Lung (tissue), 12 donors: ENCODE data around the gene DAGLB. TPM values are rescaled to one million over a fixed set of nuclear protein-coding genes. Genes with fewer than 3 reads are reported as not detected.

ENCODE experiments used
- ATAC-seq: fragments of 200-7000 bp; cut with Tn5 transposase; one replicate; pipeline ENCODE4 v1.9.1; 2020; ENCODE audit warnings: moderate number of reproducible peaks; ENCODE audit not compliant: insufficient read depth, low FRiP score
- DNase-seq, 3 donors: peaks; one replicate each; pipeline ENCODE4 v3.0.0-alpha.2; 2013 to 2017
- H3K27ac ChIP-seq, 2 donors: one replicate each; pipeline ENCODE4 v1.5.1; 2013; ENCODE audit warnings: mild to moderate bottlenecking in 2 of 2, moderate library complexity in 2 of 2, control low read depth in 1 of 2, inconsistent platforms in 1 of 2, low read depth in 1 of 2, low read length in 1 of 2
- H3K27me3 ChIP-seq, 3 donors: one replicate each; pipeline ENCODE4 v1.5.1; 2013; ENCODE audit warnings: low read length in 2 of 3; ENCODE audit not compliant: control insufficient read depth in 3 of 3, insufficient read depth in 3 of 3
- H3K36me3 ChIP-seq, 4 donors: one replicate each; pipeline ENCODE4 v1.5.1; 2013; ENCODE audit warnings: low read length in 4 of 4, mild to moderate bottlenecking in 1 of 4, moderate library complexity in 1 of 4; ENCODE audit not compliant: control insufficient read depth in 4 of 4, insufficient read depth in 4 of 4
- H3K4me1 ChIP-seq, 5 donors: one replicate each; pipeline ENCODE4 v1.5.1; 2013; ENCODE audit warnings: low read length in 5 of 5, mild to moderate bottlenecking in 2 of 5, moderate library complexity in 1 of 5; ENCODE audit not compliant: control insufficient read depth in 5 of 5, insufficient read depth in 5 of 5
- H3K4me3 ChIP-seq: one replicate; pipeline ENCODE4 v1.5.1; 2013; ENCODE audit warnings: mild to moderate bottlenecking, control low read depth, moderate library complexity
- H3K9ac ChIP-seq, 2 donors: one replicate each; pipeline ENCODE4 v1.5.1; 2013; ENCODE audit warnings: low read length in 2 of 2, control low read depth in 1 of 2; ENCODE audit not compliant: insufficient read depth in 1 of 2
- H3K9me3 ChIP-seq, 4 donors: one replicate each; pipeline ENCODE4 v1.5.1; 2013; ENCODE audit warnings: low read length in 3 of 4, mild to moderate bottlenecking in 1 of 4, moderate library complexity in 1 of 4; ENCODE audit not compliant: control insufficient read depth in 4 of 4, insufficient read depth in 3 of 4
- CTCF ChIP-seq: IDR thresholded peaks from 2 replicates; pipeline ENCODE4 v1.5.1; 2012; ENCODE audit warnings: mild to moderate bottlenecking; ENCODE audit errors: control extremely low read depth, extremely low read depth
- WGBS, 2 donors: extraction: QIAGEN DNeasy Blood & Tissue Kit; methylation state at CpG; one replicate each; pipeline ENCODE4 v1.1.7; 2013; 5-methylcytosine and 5-hydroxymethylcytosine counted together
- polyA plus RNA-seq, 2 donors: library from polyadenylated mRNA; stranded (reverse); fragments of 200-250 nt; gene quantifications; one replicate each; pipeline ENCODE4 v1.2.1, GENCODE V29; 2013
- total RNA-seq, 2 donors: library from RNA; depleted of rRNA in 1 of 2; stranded (reverse); fragments of >200 nt in 1 of 2; gene quantifications; one replicate each; pipeline ENCODE4 v1.2.1, GENCODE V29; 2014 to 2021
- donor health status: control.
- donor health status: control.
- donor health status: Bipolar disorder and iron deficiency.
- donor health status: healthy.
- donor health status: DM: yes; HTN: yes; CAD: no.

The DAGLB gene
- total and polyA plus RNA-seq, 4 donors: 13.9 to 43.3 (median 19.4) TPM

- Histone ChIP-seq H3K4me1 (peaks cover 0 to 1% (median 0%) of the 10 kb centered on the region in 5 donors), H3K36me3 (peaks cover 4 to 21% (median 6%) of the 10 kb centered on the region in 4 donors), H3K27ac (peak overlapping the region in 1 of 2 donors; percentile 76), H3K9me3 (peaks cover 0 to 1% (median 0%) of the 10 kb centered on the region in 4 donors), H3K4me3 (no peak overlapping the region), H3K9ac (no peak overlapping the region), H3K27me3 (no peaks in the 10 kb centered on the region)
- ATAC-seq: no peak
- no peak for DNase-seq
- 58 to 81% methylated on average over 17 of the region's 17 CpGs for WGBS, 2 donors
- TF ChIP-seq CTCF: no peak
Measured at GRCh38 chr7:6433784-6434615, 13.8 kb downstream of the DAGLB start.

- Histone ChIP-seq H3K9me3 (peaks cover 0 to 1% (median 0%) of the 10 kb centered on the region in 4 donors), H3K27me3 (no peaks in the 10 kb centered on the region), H3K9ac (no peak overlapping the region), H3K27ac (no peak overlapping the region), H3K4me1 (peaks cover 0 to 1% (median 0%) of the 10 kb centered on the region in 5 donors), H3K36me3 (peaks cover 6 to 23% (median 8%) of the 10 kb centered on the region in 4 donors), H3K4me3 (no peak overlapping the region)
- WGBS, 2 donors: 83 to 88% methylated on average over 6 of the region's 6 CpGs
- DNase-seq (no peak), ATAC-seq (no peak)
- no peak for TF ChIP-seq CTCF
Measured at GRCh38 chr7:6432781-6433180, 15.0 kb downstream of the DAGLB start.

GRCh38 chr7:6430974-6431373 lies 16.8 kb downstream of the DAGLB start:
- no peak for ATAC-seq
- Histone ChIP-seq H3K27ac (no peak overlapping the region), H3K4me1 (no peaks in the 10 kb centered on the region), H3K9me3 (no peaks in the 10 kb centered on the region), H3K36me3 (peaks cover 12 to 27% (median 14%) of the 10 kb centered on the region in 4 donors), H3K4me3 (no peak overlapping the region), H3K9ac (no peak overlapping the region), H3K27me3 (no peaks in the 10 kb centered on the region)
- 91 to 93% methylated on average over 12 of the region's 12 CpGs for WGBS, 2 donors
- no peak for DNase-seq
- no peak for TF ChIP-seq CTCF
